Measurements from ENCODE around the gene IL3. TPM values are rescaled to one million over a fixed set of nuclear protein-coding genes. Genes with fewer than 3 reads are reported as not detected.

Gene IL3
- total RNA-seq, 1 experiment from 2014 or later, result not detected

- intact Hi-C loops (cut with micrococcal nuclease; ENCODE audit: unreplicated experiment), result no loop called here
- Histone ChIP-seq H3K4me1 (ENCODE audit: insufficient read depth, low read length, poor library complexity, severe bottlenecking) (no peaks in the 10 kb centered on the region), H3K4me3 (ENCODE audit: low read depth, low read length, poor library complexity, severe bottlenecking) (no peak overlapping the region), H3K9me3 (ENCODE audit: low read depth, low read length, poor library complexity, severe bottlenecking) (no peaks in the 10 kb centered on the region), H3K27me3 (replicated peaks; ENCODE audit: insufficient read depth, low read depth, low read length, poor library complexity) (peaks cover 3% of the 10 kb centered on the region), H3K36me3 (ENCODE audit: insufficient read depth, low read length, poor library complexity, severe bottlenecking) (no peaks in the 10 kb centered on the region), H3K27ac (ENCODE audit: low read depth, low read length, poor library complexity, severe bottlenecking) (no peak overlapping the region)
- no peak for DNase-seq (ENCODE audit: low spot score)
- TF ChIP-seq CTCF (conservative IDR thresholded peaks at IDR 0.05; ENCODE audit: low read depth, low read length) (no peak), EZH2 (IDR thresholded peaks at IDR 0.05; ENCODE audit: borderline replicate concordance, low read depth, low read length, poor library complexity, severe bottlenecking) (no peak)
- no TSS peak for BruUV-seq (replicated peaks)
- ChIA-PET POLR2A (ENCODE audit: low non-redundant PET) (no interaction called here), CTCF (no interaction called here)
Observed at GRCh38 chr5:132026516-132027008, 33.9 kb upstream of the IL3 start.

- H3K27ac ChIP-seq (ENCODE audit: low read depth, low read length, poor library complexity, severe bottlenecking), result no peak overlapping the region
- CTCF ChIA-PET, result no interaction called here
- H3K4me1 ChIP-seq (ENCODE audit: insufficient read depth, low read length, poor library complexity, severe bottlenecking), result no peaks in the 10 kb centered on the region
- POLR2A ChIA-PET (ENCODE audit: low non-redundant PET), result no interaction called here
- no peaks in the 10 kb centered on the region for H3K27me3 ChIP-seq (replicated peaks; ENCODE audit: insufficient read depth, low read depth, low read length, poor library complexity)
- no peak for DNase-seq (ENCODE audit: low spot score)
- intact Hi-C loops (cut with micrococcal nuclease; ENCODE audit: unreplicated experiment), result no loop called here
- no peak overlapping the region for H3K4me3 ChIP-seq (ENCODE audit: low read depth, low read length, poor library complexity, severe bottlenecking)
- no TSS peak for BruUV-seq (replicated peaks)
- H3K9me3 ChIP-seq (ENCODE audit: low read depth, low read length, poor library complexity, severe bottlenecking), result no peaks in the 10 kb centered on the region
- TF ChIP-seq EZH2 (IDR thresholded peaks at IDR 0.05; ENCODE audit: borderline replicate concordance, low read depth, low read length, poor library complexity, severe bottlenecking) (no peak), CTCF (conservative IDR thresholded peaks at IDR 0.05; ENCODE audit: low read depth, low read length) (no peak)
- no peaks in the 10 kb centered on the region for H3K36me3 ChIP-seq (ENCODE audit: insufficient read depth, low read length, poor library complexity, severe bottlenecking)
Observed at GRCh38 chr5:132027027-132027426, 33.4 kb upstream of the IL3 start.

- DNase-seq (ENCODE audit: low spot score), result no peak
- H3K4me1 ChIP-seq (ENCODE audit: insufficient read depth, low read length, poor library complexity, severe bottlenecking), result no peaks in the 10 kb centered on the region
- no peaks in the 10 kb centered on the region for H3K36me3 ChIP-seq (ENCODE audit: insufficient read depth, low read length, poor library complexity, severe bottlenecking)
- no peak overlapping the region for H3K27ac ChIP-seq (ENCODE audit: low read depth, low read length, poor library complexity, severe bottlenecking)
- no TSS peak for BruUV-seq (replicated peaks)
- CTCF ChIA-PET, result no interaction called here
- H3K9me3 ChIP-seq (ENCODE audit: low read depth, low read length, poor library complexity, severe bottlenecking), result no peaks in the 10 kb centered on the region
- POLR2A ChIA-PET (ENCODE audit: low non-redundant PET), result no interaction called here
- intact Hi-C loops (cut with micrococcal nuclease; ENCODE audit: unreplicated experiment), result no loop called here
- no peak overlapping the region for H3K4me3 ChIP-seq (ENCODE audit: low read depth, low read length, poor library complexity, severe bottlenecking)
- peaks cover 24% of the 10 kb centered on the region for H3K27me3 ChIP-seq (replicated peaks; ENCODE audit: insufficient read depth, low read depth, low read length, poor library complexity)
- TF ChIP-seq EZH2 (IDR thresholded peaks at IDR 0.05; ENCODE audit: borderline replicate concordance, low read depth, low read length, poor library complexity, severe bottlenecking) (no peak), CTCF (conservative IDR thresholded peaks at IDR 0.05; ENCODE audit: low read depth, low read length) (no peak)
Observed at GRCh38 chr5:132029609-132030330, 30.7 kb upstream of the IL3 start.

Measured in A673 (cell line).